Neuronal stem cell (in vitro differentiated cells): ENCODE results near the gene GALT.

Experiments used
- DNase-seq: peaks from one replicate; pipeline ENCODE4 v3.0.0-alpha.2; 2013; ENCODE audit warnings: low spot score
- H2AFZ ChIP-seq: one replicate; pipeline ENCODE4 v1.6.1; 2013; ENCODE audit warnings: mild to moderate bottlenecking, low read length, inconsistent platforms
- H2AK5ac ChIP-seq: 2 replicates; pipeline ENCODE4 v1.6.1; 2013; ENCODE audit warnings: low read depth, mild to moderate bottlenecking, inconsistent platforms, low read length, moderate library complexity, mixed read lengths
- H2BK120ac ChIP-seq: 2 replicates; pipeline ENCODE4 v1.6.1; 2013; ENCODE audit warnings: low read depth, mild to moderate bottlenecking, inconsistent platforms, low read length, moderate library complexity, mixed read lengths
- H2BK12ac ChIP-seq: one replicate; pipeline ENCODE4 v1.6.1; 2013; ENCODE audit warnings: low read length, inconsistent platforms
- H2BK15ac ChIP-seq: 2 replicates; pipeline ENCODE4 v1.6.1; 2013; ENCODE audit warnings: mild to moderate bottlenecking, low read length, inconsistent platforms, mixed read lengths
- H2BK5ac ChIP-seq: one replicate; pipeline ENCODE4 v1.6.1; 2013; ENCODE audit warnings: inconsistent platforms, mild to moderate bottlenecking, low read length, moderate library complexity
- H3K14ac ChIP-seq: one replicate; pipeline ENCODE4 v1.6.1; 2013; ENCODE audit warnings: low read length, inconsistent platforms
- H3K18ac ChIP-seq: 2 replicates; pipeline ENCODE4 v1.6.1; 2013; ENCODE audit warnings: low read length, inconsistent platforms
- H3K23ac ChIP-seq: 2 replicates; pipeline ENCODE4 v1.6.1; 2013; ENCODE audit warnings: low read depth, mild to moderate bottlenecking, mixed read lengths, low read length, inconsistent platforms; ENCODE audit not compliant: poor library complexity
- H3K27ac ChIP-seq: replicated peaks from 3 replicates; pipeline ENCODE4 v1.5.1; 2013; ENCODE audit warnings: low read length, inconsistent platforms
- H3K27me3 ChIP-seq, 3 experiments: 2 replicates each; pipeline ENCODE4 v1.6.1; 2013; ENCODE audit warnings: low read length in 3 of 3, mild to moderate bottlenecking in 2 of 3, inconsistent platforms in 1 of 3, low read depth in 1 of 3, mixed read lengths in 1 of 3, moderate library complexity in 1 of 3; ENCODE audit not compliant: control insufficient read depth in 3 of 3, insufficient read depth in 3 of 3
- H3K36me3 ChIP-seq, 2 donors: replicated peaks in 1 of 2; 2 replicates each; pipeline ENCODE4 v1.6.1; 2013; ENCODE audit warnings: low read length in 2 of 2; ENCODE audit not compliant: control insufficient read depth in 2 of 2, insufficient read depth in 2 of 2
- H3K4ac ChIP-seq: 2 replicates; pipeline ENCODE4 v1.6.1; 2013; ENCODE audit warnings: inconsistent platforms, mild to moderate bottlenecking, low read length, moderate library complexity
- H3K4me1 ChIP-seq, 2 donors: 1 replicate in 1 of 2; 2 replicates in 1 of 2; pipeline ENCODE4 v1.6.1; 2013; ENCODE audit warnings: low read length in 2 of 2, low read depth in 1 of 2; ENCODE audit not compliant: control insufficient read depth in 2 of 2, insufficient read depth in 1 of 2
- H3K4me2 ChIP-seq: one replicate; pipeline ENCODE4 v1.6.1; 2013; ENCODE audit warnings: mild to moderate bottlenecking, low read length, inconsistent platforms; ENCODE audit not compliant: insufficient read depth, poor library complexity, severe bottlenecking
- H3K4me3 ChIP-seq, 2 donors: 2 replicates each; pipeline ENCODE4 v1.5.1; 2013; ENCODE audit warnings: low read length in 2 of 2, mild to moderate bottlenecking in 2 of 2, inconsistent platforms in 1 of 2, moderate library complexity in 1 of 2
- H3K79me1 ChIP-seq: one replicate; pipeline ENCODE4 v1.6.1; 2013; ENCODE audit warnings: low read depth, mild to moderate bottlenecking, inconsistent platforms, low read length, moderate library complexity
- H3K9ac ChIP-seq: one replicate; pipeline ENCODE4 v1.6.1; 2013; ENCODE audit warnings: mild to moderate bottlenecking, low read depth, low read length, inconsistent platforms; ENCODE audit not compliant: poor library complexity
- H3K9me3 ChIP-seq, 2 donors: replicated peaks in 1 of 2; 2 replicates each; pipeline versions ENCODE3 to v1.6.1; 2013; ENCODE audit warnings: low read length in 2 of 2, mild to moderate bottlenecking in 2 of 2, inconsistent platforms in 1 of 2, low read depth in 1 of 2, mixed read lengths in 1 of 2, moderate library complexity in 1 of 2; ENCODE audit not compliant: control insufficient read depth in 2 of 2, insufficient read depth in 1 of 2
- H4K8ac ChIP-seq: one replicate; pipeline ENCODE4 v1.6.1; 2013; ENCODE audit warnings: low read depth, mild to moderate bottlenecking, inconsistent platforms, low read length, moderate library complexity
- H4K91ac ChIP-seq: one replicate; pipeline ENCODE4 v1.6.1; 2013; ENCODE audit warnings: low read length, low read depth, mild to moderate bottlenecking, inconsistent platforms; ENCODE audit not compliant: poor library complexity
- WGBS, 2 donors: extraction: QIAGEN DNeasy Blood & Tissue Kit; methylation state at CpG; one replicate each; pipeline ENCODE4 v1.1.7; 2013; ENCODE audit warnings: missing lambda C conversion rate in 2 of 2, mixed read lengths in 1 of 2; ENCODE audit not compliant: insufficient read length in 2 of 2, insufficient replicate concordance in 1 of 2; ENCODE audit errors: extremely low coverage in 2 of 2; 5-methylcytosine and 5-hydroxymethylcytosine counted together

Gene GALT

GRCh38 chr9:34612788-34613390, 33.6 kb upstream of the GALT start:
- Histone ChIP-seq H2BK120ac (peak overlapping the region; percentile 3), H3K23ac (no peak overlapping the region), H3K4me3 (peak overlapping the region; percentile 73 to 88), H2AFZ (peak overlapping the region; percentile 90), H2BK5ac (peak overlapping the region; percentile 83), H3K9me3 (no peaks in the 10 kb centered on the region), H2AK5ac (no peak overlapping the region), H4K8ac (no peak overlapping the region), H3K27ac (peak overlapping the region; percentile 82), H3K4me2 (peak overlapping the region; percentile 84), H2BK12ac (no peak overlapping the region), H4K91ac (no peak overlapping the region), H3K9ac (no peak overlapping the region), H3K4ac (no peak overlapping the region), H3K4me1 (peaks cover 9 to 11% of the 10 kb centered on the region in 2 donors), H3K14ac (no peak overlapping the region), H3K18ac (no peak overlapping the region), H2BK15ac (no peak overlapping the region), H3K79me1 (peaks cover 6% of the 10 kb centered on the region), H3K27me3 (no peaks in the 10 kb centered on the region), H3K36me3 (peaks cover 26 to 41% of the 10 kb centered on the region in 2 donors)
- DNase-seq = no peak
- no CpG with 5 or more reads among the region's 15 CpGs for WGBS, 2 donors

GRCh38 chr9:34615132-34615531, 31.3 kb upstream of the GALT start:
- H3K79me1 ChIP-seq = peaks cover 6% of the 10 kb centered on the region
- H4K8ac ChIP-seq = no peak overlapping the region
- no CpG with 5 or more reads among the region's 2 CpGs for WGBS, 2 donors
- H3K27me3 ChIP-seq = no peaks in the 10 kb centered on the region
- no peak overlapping the region for H3K9ac ChIP-seq
- H3K4me1 ChIP-seq = peaks cover 14 to 18% of the 10 kb centered on the region in 2 donors
- no peak overlapping the region for H2BK120ac ChIP-seq
- H3K27ac ChIP-seq = no peak overlapping the region
- no peak overlapping the region for H3K18ac ChIP-seq
- H3K23ac ChIP-seq = no peak overlapping the region
- H2BK5ac ChIP-seq = no peak overlapping the region
- H4K91ac ChIP-seq = no peak overlapping the region
- no peak overlapping the region for H3K14ac ChIP-seq
- H3K4me3 ChIP-seq = no peak overlapping the region
- peaks cover 29 to 48% of the 10 kb centered on the region in 2 donors for H3K36me3 ChIP-seq
- H2AK5ac ChIP-seq = no peak overlapping the region
- H3K4me2 ChIP-seq = no peak overlapping the region
- H3K4ac ChIP-seq = no peak overlapping the region
- H2BK12ac ChIP-seq = no peak overlapping the region
- H3K9me3 ChIP-seq = no peaks in the 10 kb centered on the region
- no peak overlapping the region for H2BK15ac ChIP-seq
- no peak overlapping the region for H2AFZ ChIP-seq
- no peak for DNase-seq

- DNase-seq = peak; percentile 90
- H3K4ac ChIP-seq = no peak within 1 kb of the TSS
- H3K9me3 ChIP-seq = no peaks in the 10 kb centered on the region
- no peak within 1 kb of the TSS for H2BK120ac ChIP-seq
- H3K4me1 ChIP-seq = peaks cover 15 to 19% of the 10 kb centered on the region in 2 donors
- H3K14ac ChIP-seq = no peak within 1 kb of the TSS
- peaks cover 0 to 10% (median 0%) of the 10 kb centered on the region in 3 experiments for H3K27me3 ChIP-seq
- H4K91ac ChIP-seq = no peak within 1 kb of the TSS
- H3K4me3 ChIP-seq = peak within 1 kb of the TSS; percentile 68 to 88
- no peak within 1 kb of the TSS for H4K8ac ChIP-seq
- no peak within 1 kb of the TSS for H2BK5ac ChIP-seq
- H3K36me3 ChIP-seq = peaks cover 23 to 29% of the 10 kb centered on the region in 2 donors
- peak within 1 kb of the TSS; percentile 20 for H2BK15ac ChIP-seq
- H3K18ac ChIP-seq = peak within 1 kb of the TSS; percentile 68
- no peak within 1 kb of the TSS for H2AK5ac ChIP-seq
- peak within 1 kb of the TSS; percentile 88 for H3K9ac ChIP-seq
- no CpG with 5 or more reads among the region's 43 CpGs for WGBS, 2 donors
- no peak within 1 kb of the TSS for H2BK12ac ChIP-seq
- H3K4me2 ChIP-seq = peak within 1 kb of the TSS; percentile 87
- peak within 1 kb of the TSS; percentile 90 for H2AFZ ChIP-seq
- no peak within 1 kb of the TSS for H3K23ac ChIP-seq
- no peaks in the 10 kb centered on the region for H3K79me1 ChIP-seq
- no peak within 1 kb of the TSS for H3K27ac ChIP-seq
Measured at GRCh38 chr9:34620061-34620994, 26.1 kb upstream of the GALT start, which contains the start of gene DCTN3. DCTN3 (minus strand) TSS chr9:34620495; CDS start chr9:34620464, 31 bp downstream.
